ENCODE measurements around the gene MYO1D.
"Not testable (repeated sequence)": the region's sequence is repeated elsewhere in the genome, so short reads cannot be mapped to it uniquely, and the experiment has no call there.

MYO1D gene

GRCh38 chr17:32483451-32484019 lies 393.4 kb downstream of the MYO1D start:
- DNase-seq, result peak; percentile 73

- DNase-seq, result peak; percentile 82
Observed at GRCh38 chr17:32482568-32483320, 394.2 kb downstream of the MYO1D start.

GRCh38 chr17:32481193-32481592 lies 395.7 kb downstream of the MYO1D start:
- no peak for DNase-seq

DNA sequence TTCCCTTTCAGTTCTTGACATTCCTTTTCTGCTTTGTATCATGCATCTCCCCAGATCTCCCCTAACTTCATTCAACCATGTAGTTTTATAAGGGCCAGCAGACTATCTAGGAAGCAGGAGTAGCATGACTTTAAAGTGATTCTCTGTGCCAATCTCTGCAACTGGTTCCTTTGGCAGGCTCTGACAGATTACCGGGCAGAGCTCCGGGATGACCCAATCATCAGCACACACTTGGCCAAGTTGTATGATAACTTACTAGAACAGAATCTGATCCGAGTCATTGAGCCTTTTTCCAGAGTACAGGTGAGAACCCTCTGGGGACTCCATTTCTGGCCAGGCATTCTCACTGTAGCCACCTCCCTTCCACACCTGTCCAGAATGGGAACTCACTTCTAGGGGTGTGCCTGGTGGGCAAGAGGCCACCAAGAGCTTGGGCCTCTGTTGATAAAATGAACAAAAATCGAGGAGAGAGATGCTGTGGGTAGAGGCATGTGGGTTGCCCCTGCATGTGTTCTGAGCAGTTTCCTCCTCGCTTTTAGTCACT lies 397.8 kb downstream of the MYO1D start:
- no peak for DNase-seq

DNA sequence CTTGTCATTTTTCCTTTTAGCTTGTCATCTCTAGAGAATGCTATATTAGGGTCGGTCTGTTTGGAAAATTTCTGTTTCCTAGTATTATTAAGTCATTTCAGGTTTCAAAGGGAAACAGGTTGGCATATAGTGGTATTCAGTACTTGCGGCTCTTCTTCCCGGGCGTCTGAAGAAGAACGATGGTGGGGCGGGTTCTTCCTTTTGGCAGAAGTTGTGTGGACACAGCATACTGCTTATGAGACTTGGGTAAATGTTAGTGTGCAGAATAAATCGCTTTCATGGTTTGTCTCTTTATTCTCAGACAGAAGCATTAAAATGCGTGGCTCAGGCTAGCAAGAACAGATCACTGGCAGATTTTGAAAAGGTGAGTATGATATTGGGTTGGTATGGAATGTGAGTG lies 399.7 kb downstream of the MYO1D start:
- DNase-seq, result no peak

DNA sequence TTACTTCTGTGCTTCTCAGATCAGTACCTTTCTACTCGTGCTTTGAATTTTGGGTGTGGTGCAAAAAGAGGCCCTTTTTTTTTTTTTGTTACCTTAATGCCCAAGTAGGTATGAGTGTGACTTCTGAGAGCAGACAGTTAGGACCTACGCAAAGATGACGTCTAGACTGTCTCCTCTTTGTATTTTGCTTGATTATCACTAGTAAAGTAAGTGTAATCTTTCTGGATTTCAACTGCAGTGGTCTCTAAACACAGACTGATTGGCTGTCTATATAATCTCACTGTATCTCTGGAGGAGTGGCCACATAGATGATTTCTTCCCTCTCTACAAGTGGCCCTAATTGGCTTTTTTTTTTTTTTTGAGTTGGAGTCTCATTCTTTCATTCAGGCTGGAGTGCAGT lies 401.7 kb downstream of the MYO1D start:
- no peak for DNase-seq

- DNase-seq, result no peak
Observed at GRCh38 chr17:32471652-32472051, 405.3 kb downstream of the MYO1D start.

DNA sequence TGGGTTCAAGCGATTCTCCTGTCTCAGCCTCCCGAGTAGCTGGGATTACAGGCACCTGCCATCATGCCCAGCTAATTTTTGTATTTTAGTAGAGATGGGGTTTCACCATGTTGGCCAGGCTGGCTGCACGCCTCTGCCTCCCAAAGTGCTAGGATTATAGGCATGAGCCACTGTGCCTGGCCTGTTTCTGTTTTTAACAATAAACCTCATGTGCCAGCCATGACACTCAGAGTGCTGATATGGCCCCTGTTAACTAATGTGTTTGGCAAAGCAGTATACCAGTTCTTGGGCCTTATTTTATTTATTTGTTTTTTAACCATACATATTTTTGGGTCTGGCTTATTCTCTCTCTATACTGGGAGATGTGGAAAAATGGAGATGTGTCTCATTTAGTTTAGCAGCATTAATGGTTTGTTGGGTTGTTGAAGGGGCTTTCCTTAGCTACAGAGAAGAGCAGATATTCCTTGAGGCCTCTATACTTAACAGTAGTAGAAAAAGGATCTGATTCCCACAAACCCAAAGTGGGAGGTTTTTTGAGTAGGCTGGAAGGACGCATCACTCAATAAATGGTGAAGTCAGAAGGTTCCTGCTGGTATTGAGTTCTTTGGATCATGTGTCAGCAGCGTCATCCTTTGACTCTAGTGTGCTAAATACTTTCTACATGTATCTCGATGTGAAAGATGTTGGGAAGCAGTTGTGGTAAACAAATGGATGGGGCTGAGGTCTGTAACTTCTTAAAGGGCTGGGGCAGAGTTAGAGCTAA lies 406.3 kb downstream of the MYO1D start:
- no peak for DNase-seq

DNA sequence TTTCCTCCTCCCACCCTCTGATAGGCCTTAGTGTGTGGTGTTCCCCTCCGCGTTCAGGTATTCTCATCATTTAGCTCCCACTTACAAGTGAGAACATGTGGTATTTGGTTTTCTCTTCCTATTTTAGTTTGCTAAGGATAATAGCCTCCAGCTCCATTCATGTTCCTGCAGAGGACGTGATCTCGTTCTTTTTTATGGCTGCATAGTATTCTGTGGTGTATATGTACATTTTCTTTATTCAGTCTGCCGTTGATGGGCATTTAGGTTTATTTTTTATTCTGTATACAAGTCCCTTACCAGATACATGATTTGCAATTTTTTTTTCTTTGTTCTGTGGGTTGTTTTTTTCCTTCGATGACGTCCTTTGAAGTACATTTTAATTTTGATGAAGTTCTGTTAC lies 409.0 kb downstream of the MYO1D start:
- no peak for DNase-seq

DNA sequence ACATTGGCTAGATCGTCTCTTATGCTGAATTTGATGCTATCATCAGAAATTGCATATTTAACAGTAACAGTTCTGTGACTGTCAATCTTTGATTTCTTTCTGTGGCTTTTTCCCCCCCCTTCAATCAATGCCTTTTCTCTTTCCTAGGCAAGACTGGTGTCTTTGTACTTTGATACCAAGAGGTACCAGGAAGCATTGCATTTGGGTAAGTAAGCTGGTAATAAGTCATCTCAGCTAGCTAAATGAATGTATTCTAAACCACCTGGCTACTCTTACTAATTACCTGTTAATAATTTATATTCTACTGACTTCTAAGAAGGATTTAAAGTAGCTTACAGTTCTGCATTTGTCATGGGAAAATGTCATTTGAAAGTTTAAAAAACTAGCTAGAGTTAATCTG lies 412.6 kb downstream of the MYO1D start:
- DNase-seq, result no peak

- no peak for DNase-seq
Observed at GRCh38 chr17:32463304-32463703, 413.6 kb downstream of the MYO1D start.

DNA sequence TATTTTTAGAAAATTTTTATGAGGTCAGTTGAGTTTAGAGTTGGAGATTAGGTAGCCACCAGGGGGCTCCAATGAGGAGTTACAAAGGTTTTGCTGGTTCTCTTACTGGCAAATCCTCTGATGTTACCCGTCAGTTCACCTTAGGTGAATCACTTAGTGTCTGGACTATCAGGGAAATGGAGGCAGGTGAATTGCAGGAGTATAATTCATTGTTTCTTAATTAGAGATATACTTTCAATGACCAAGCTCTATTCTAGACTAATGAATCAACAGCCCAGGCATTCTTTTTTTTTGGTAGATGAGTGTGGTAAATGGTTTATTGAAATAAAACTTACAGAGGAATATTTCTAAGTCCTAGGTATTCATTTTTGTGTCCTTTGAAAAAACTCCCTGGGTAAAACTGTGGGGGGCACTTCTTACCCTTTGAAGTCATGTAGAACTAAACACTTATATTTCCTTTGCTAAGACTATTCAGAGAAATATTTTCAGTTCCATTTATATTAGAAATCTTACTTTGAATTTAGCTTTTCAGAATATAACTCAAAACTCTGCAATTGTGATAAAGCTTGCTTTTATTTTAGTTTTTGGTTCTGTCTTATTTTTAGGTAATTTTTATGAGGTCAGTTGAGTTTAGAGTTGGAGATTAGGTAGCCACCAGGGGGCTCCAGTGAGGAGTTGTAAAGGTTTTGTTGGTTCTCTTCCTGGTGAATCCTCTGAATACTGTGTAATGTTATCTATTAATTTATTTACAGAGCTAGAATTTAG lies 414.9 kb downstream of the MYO1D start:
- peak; percentile 74 for DNase-seq

- no peak for DNase-seq
Observed at GRCh38 chr17:32461498-32461852, 415.4 kb downstream of the MYO1D start.

GRCh38 chr17:32460054-32460453 lies 416.9 kb downstream of the MYO1D start:
- DNase-seq, result no peak

DNA sequence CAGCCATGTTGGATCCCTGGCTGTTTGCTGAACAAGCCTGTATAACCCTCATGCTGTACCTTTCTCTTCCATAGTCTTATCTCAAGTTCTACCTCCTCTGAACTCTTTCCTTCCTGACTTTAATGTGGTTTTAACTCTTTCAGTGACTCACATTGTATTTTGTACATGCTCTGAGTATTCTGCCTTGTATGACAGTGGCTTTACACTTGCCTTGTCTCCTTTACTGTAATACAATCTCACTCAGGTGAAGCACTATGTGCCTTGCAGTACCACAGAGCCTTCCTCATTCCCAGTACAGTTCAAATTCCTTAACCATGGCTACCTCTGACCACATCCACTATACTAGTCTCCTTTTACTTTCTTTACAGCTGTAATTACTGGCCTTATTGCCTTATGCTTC lies 418.6 kb downstream of the MYO1D start:
- DNase-seq, result no peak

DNA sequence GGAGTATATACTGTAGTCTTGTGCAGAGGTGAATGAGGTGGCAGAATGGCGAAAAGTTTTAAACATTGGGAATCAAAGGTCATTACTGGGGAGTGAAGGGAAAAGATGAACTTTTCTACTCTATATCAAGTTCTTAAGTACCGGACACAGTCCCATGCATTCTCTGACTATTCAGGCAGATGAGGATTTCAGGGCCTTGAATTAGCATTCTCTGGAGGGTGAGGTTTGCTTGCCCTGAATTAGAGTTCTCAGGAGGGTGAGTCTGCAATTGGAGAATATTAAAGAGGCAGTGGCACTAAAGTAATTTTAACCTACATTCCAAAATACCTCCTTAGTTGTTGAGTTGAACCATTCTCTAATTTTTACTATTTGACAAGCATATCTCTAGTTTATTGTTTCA lies 423.6 kb downstream of the MYO1D start:
- DNase-seq, result no peak

DNA sequence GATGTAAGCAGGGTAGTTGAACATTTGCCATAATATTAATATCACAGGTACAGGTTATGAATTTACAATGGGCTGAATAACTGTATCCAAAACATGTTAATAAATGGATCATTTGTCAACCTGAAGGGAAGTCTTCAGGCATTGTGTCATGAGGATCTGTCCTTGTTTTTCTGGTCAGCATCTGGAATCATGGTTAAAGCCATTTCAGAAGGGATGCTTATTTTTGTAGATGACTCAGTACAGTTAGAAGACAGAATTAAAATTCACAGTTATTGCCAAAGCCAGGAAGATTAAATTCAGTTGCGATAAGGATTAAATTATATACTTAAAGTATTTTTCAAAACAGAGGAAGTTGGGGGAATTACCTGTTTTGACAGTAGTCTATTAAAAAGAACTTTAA lies 424.6 kb downstream of the MYO1D start:
- no peak for DNase-seq

- no peak for DNase-seq
Observed at GRCh38 chr17:32451879-32452278, 425.0 kb downstream of the MYO1D start.

- DNase-seq, result not testable (repeated sequence)
Observed at GRCh38 chr17:32450379-32450778, 426.5 kb downstream of the MYO1D start.

- no peak for DNase-seq
Observed at GRCh38 chr17:32449963-32450362, 427.0 kb downstream of the MYO1D start.

- no peak for DNase-seq
Observed at GRCh38 chr17:32446949-32447348, 430.0 kb downstream of the MYO1D start.

GRCh38 chr17:32445971-32446370 lies 431.0 kb downstream of the MYO1D start:
- DNase-seq, result no peak

GRCh38 chr17:32445497-32445896 lies 431.4 kb downstream of the MYO1D start:
- DNase-seq, result no peak
